HEK293 (cell line): ENCODE data around the gene CSTA.

Experiments
- CTCF ChIA-PET: fragments of 350-600 bp; formaldehyde crosslinking; extraction: SDS; loops from one replicate; lab custom pipeline; 2021; ENCODE audit warnings: antibody characterized with exemption; lab: Yijun Ruan, JAX
- POLR2A ChIA-PET: fragments of 300-600 bp; formaldehyde crosslinking; extraction: SDS; loops from one replicate; lab custom pipeline; 2020; ENCODE audit warnings: antibody characterized with exemption, inconsistent platforms; lab: Yijun Ruan, JAX
- H3K27ac ChIP-seq: fragments of 200-500 bp; sonication (Bioruptor generic); 2 replicates; pipeline ENCODE4 v1.5.1; 2014; ENCODE audit warnings: low read depth, low read length, control low read depth, inconsistent platforms; ENCODE audit errors: extremely low read depth
- H3K36me3 ChIP-seq, 2 experiments: fragments of 200-500 bp in 1 of 2; sonication (Bioruptor generic) in 1 of 2; 1 replicate in 1 of 2; 2 replicates in 1 of 2; pipeline ENCODE4 v1.5.1; 2014 to 2017; ENCODE audit warnings: inconsistent platforms in 2 of 2, low read length in 2 of 2; ENCODE audit not compliant: control insufficient read depth in 2 of 2, insufficient read depth in 1 of 2
- H3K4me1 ChIP-seq: fragments of 200-500 bp; sonication (Bioruptor generic); 2 replicates; pipeline ENCODE4 v1.5.1; 2014; ENCODE audit warnings: mild to moderate bottlenecking, low read length, inconsistent platforms; ENCODE audit not compliant: control insufficient read depth, insufficient read depth
- H3K4me3 ChIP-seq: 2 replicates; pipeline ENCODE4 v1.5.1; 2011; ENCODE audit warnings: low read depth, mild to moderate bottlenecking, control low read depth, low read length, moderate library complexity
- H3K9me3 ChIP-seq: fragments of 200-500 bp; sonication (Bioruptor generic); 2 replicates; pipeline ENCODE4 v1.5.1; 2014; ENCODE audit warnings: low read depth, low read length, inconsistent platforms; ENCODE audit not compliant: control insufficient read depth, insufficient read depth
- KLF8 ChIP-seq: fragments of 450-650 bp; formaldehyde crosslinking; IDR thresholded peaks from 2 replicates; pipeline ENCODE4 v1.5.1; 2016; ENCODE audit warnings: missing biosample characterization, missing genetic modification characterization
- RBAK ChIP-seq: fragments of 450-650 bp; formaldehyde crosslinking; IDR thresholded peaks from 2 replicates; pipeline ENCODE4 v1.5.1; 2016; ENCODE audit warnings: missing biosample characterization, missing genetic modification characterization
- SP2 ChIP-seq: fragments of 450-650 bp; formaldehyde crosslinking; IDR thresholded peaks from 2 replicates; pipeline ENCODE4 v1.5.1; 2016; ENCODE audit warnings: missing biosample characterization, missing genetic modification characterization
- TCF7L2 ChIP-seq: IDR thresholded peaks from 2 replicates; pipeline ENCODE4 v1.6.1; 2011; ENCODE audit warnings: low read depth, mild to moderate bottlenecking, inconsistent platforms, low read length, moderate library complexity, borderline replicate concordance
- ZBTB20 ChIP-seq: fragments of 450-650 bp; formaldehyde crosslinking; IDR thresholded peaks from 2 replicates; pipeline ENCODE4 v1.5.1; 2016; ENCODE audit warnings: missing biosample characterization, missing genetic modification characterization
- ZEB2 ChIP-seq: fragments of 450-650 bp; formaldehyde crosslinking; IDR thresholded peaks from 2 replicates; pipeline ENCODE4 v1.5.1; 2016; ENCODE audit warnings: missing biosample characterization, missing genetic modification characterization
- ZFHX2 ChIP-seq: fragments of 450-650 bp; formaldehyde crosslinking; conservative IDR thresholded peaks from 2 replicates; pipeline ENCODE4 v1.5.1; 2016; ENCODE audit warnings: missing biosample characterization, missing genetic modification characterization
- ZNF114 ChIP-seq: fragments of 450-650 bp; formaldehyde crosslinking; IDR thresholded peaks from 2 replicates; pipeline ENCODE4 v1.5.0; 2017; ENCODE audit warnings: missing biosample characterization, missing genetic modification characterization
- ZNF174 ChIP-seq: fragments of 450-650 bp; formaldehyde crosslinking; IDR thresholded peaks from 2 replicates; pipeline ENCODE4 v1.5.0; 2017; ENCODE audit warnings: missing biosample characterization, mild to moderate bottlenecking, missing genetic modification characterization
- ZNF175 ChIP-seq: fragments of 450-650 bp; formaldehyde crosslinking; IDR thresholded peaks from 2 replicates; pipeline ENCODE4 v1.5.1; 2016; ENCODE audit warnings: missing biosample characterization, missing genetic modification characterization
- ZNF404 ChIP-seq: fragments of 450-650 bp; formaldehyde crosslinking; IDR thresholded peaks from 2 replicates; pipeline ENCODE4 v1.5.1; 2017; ENCODE audit warnings: missing biosample characterization, missing genetic modification characterization
- ZNF501 ChIP-seq: fragments of 450-650 bp; formaldehyde crosslinking; IDR thresholded peaks from 2 replicates; pipeline ENCODE4 v1.5.1; 2016; ENCODE audit warnings: missing biosample characterization, missing genetic modification characterization
- ZNF571 ChIP-seq: fragments of 450-650 bp; formaldehyde crosslinking; IDR thresholded peaks from 2 replicates; pipeline ENCODE4 v1.5.0; 2017; ENCODE audit warnings: missing biosample characterization, missing genetic modification characterization
- ZNF624 ChIP-seq: fragments of 450-650 bp; formaldehyde crosslinking; IDR thresholded peaks from 2 replicates; pipeline ENCODE4 v1.5.1; 2017; ENCODE audit warnings: missing biosample characterization, missing genetic modification characterization
- ZNF791 ChIP-seq: fragments of 450-650 bp; formaldehyde crosslinking; IDR thresholded peaks from 2 replicates; pipeline ENCODE4 v1.5.1; 2016; ENCODE audit warnings: missing biosample characterization, missing genetic modification characterization
- ZSCAN23 ChIP-seq: fragments of 450-650 bp; formaldehyde crosslinking; IDR thresholded peaks from 2 replicates; pipeline ENCODE4 v1.5.1; 2016; ENCODE audit warnings: missing biosample characterization, missing genetic modification characterization
- TF ChIP-seq, protein P1 (sequence below): fragments of 450-650 bp; formaldehyde crosslinking; IDR thresholded peaks from 2 replicates; pipeline ENCODE4 v1.5.1; 2017; ENCODE audit warnings: missing biosample characterization, missing genetic modification characterization
- TF ChIP-seq, protein P2 (sequence below): fragments of 450-650 bp; formaldehyde crosslinking; IDR thresholded peaks from 2 replicates; pipeline ENCODE4 v1.5.1; 2016; ENCODE audit warnings: missing biosample characterization, missing genetic modification characterization
- TF ChIP-seq, protein P3 (sequence below): fragments of 450-650 bp; formaldehyde crosslinking; IDR thresholded peaks from 2 replicates; pipeline ENCODE4 v1.5.1; 2016; ENCODE audit warnings: missing biosample characterization, missing genetic modification characterization
- TF ChIP-seq, protein P4 (sequence below): fragments of 450-650 bp; formaldehyde crosslinking; IDR thresholded peaks from 2 replicates; pipeline ENCODE4 v1.5.1; 2016; ENCODE audit warnings: missing biosample characterization, missing genetic modification characterization
- TF ChIP-seq, protein P5 (sequence below): IDR thresholded peaks from 2 replicates; pipeline ENCODE4 v1.6.1; 2011; ENCODE audit warnings: mild to moderate bottlenecking, low read depth, low read length, borderline replicate concordance
- TF ChIP-seq, protein P6 (sequence below): fragments of 450-650 bp; formaldehyde crosslinking; IDR thresholded peaks from 2 replicates; pipeline ENCODE4 v1.5.1; 2017; ENCODE audit warnings: missing biosample characterization, missing genetic modification characterization

CSTA gene

DNA sequence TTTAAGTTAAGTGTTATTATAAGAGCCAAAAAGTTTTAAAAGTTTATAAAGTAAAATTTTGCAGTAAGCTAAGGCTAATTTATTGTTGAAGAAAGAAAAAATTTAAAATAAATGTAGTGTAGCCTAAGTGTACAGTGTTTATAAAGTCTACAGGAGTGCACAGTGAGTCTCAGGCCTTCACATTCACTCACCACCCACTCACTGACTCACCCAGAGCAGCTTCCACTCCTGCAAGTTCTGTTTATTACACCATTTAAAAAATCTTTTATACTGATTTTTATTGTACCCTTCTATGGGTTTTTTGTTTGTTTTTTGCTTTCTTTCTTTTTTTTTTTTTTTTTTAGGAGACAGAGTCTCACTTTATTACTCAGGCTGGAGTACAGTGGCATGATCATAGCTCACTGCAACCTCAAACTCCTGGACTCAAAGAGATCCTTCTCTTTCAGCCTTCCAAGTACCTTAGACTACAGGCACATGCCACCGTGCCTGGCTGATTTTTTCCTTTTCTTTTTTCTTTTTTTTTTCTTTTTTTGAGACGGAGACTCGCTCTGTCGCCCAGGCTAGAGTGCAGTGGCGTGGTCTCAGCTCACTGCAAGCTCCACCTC lies 25.9 kb downstream of the CSTA start:
- H3K36me3 ChIP-seq = no peaks in the 10 kb centered on the region
- CTCF ChIA-PET = interaction anchor here (0.6 to 0.7 kb wide), 4 partner anchors 46 to 1612 kb away, joined by 3 to 4 read pairs (median 3); no protein-coding TSS in a partner anchor
- no peaks in the 10 kb centered on the region for H3K9me3 ChIP-seq
- H3K27ac ChIP-seq = no peak overlapping the region
- no peak overlapping the region for H3K4me3 ChIP-seq
- no peaks in the 10 kb centered on the region for H3K4me1 ChIP-seq
- POLR2A ChIA-PET = interaction anchor here (0.7 kb wide), 1 partner anchor 970 kb away, joined by 3 read pairs; no protein-coding TSS in a partner anchor
- 0 out of 2 replicates have a peak, but pooled peaks have one; percentile 17 for TF ChIP-seq ZFHX2 (tag by site-specific recombination)
- TF ChIP-seq, protein P1, sequence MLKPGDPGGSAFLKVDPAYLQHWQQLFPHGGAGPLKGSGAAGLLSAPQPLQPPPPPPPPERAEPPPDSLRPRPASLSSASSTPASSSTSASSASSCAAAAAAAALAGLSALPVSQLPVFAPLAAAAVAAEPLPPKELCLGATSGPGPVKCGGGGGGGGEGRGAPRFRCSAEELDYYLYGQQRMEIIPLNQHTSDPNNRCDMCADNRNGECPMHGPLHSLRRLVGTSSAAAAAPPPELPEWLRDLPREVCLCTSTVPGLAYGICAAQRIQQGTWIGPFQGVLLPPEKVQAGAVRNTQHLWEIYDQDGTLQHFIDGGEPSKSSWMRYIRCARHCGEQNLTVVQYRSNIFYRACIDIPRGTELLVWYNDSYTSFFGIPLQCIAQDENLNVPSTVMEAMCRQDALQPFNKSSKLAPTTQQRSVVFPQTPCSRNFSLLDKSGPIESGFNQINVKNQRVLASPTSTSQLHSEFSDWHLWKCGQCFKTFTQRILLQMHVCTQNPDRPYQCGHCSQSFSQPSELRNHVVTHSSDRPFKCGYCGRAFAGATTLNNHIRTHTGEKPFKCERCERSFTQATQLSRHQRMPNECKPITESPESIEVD (tag by site-specific recombination) = no peak

DNA sequence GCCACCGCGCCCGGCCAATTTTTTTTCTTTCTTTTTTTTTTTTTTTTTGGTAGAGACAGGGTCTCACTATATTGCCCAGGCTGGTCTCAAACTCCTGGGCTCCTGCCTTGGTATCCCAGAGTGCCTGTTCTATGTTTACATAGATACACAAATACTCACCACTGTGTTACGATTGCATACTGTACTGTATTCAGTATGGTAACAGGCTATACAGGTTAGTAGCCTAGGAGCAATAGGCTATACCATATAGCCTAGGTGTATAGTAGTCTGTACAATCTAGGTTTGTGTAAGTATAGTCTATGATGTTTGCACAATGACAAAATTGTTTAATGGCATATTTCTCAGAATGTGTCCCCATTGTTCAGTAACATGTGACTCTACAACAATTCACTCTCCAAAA lies 26.6 kb downstream of the CSTA start:
- no peak overlapping the region for H3K27ac ChIP-seq

DNA sequence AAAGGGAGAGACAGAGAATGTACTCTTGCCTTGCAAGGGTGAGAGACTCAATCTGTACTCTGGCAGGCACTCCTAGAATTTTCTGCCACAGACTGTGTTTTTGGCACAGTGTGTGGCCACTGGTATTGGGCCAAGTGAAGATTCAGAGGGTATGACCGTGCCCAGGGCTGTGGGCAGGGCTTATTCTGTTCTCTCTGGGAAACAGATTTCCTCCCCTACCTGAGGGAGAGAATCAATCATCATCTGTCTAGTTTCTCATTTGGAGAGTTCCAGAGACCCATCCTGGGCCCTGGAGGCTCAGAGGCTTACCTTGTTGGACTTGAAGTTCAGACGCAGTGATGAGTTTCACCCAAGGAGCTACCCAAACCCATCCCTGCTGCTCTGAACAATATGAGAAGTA lies 28.2 kb downstream of the CSTA start:
- Histone ChIP-seq H3K4me1 (no peaks in the 10 kb centered on the region), H3K4me3 (no peak overlapping the region), H3K27ac (no peak overlapping the region), H3K9me3 (no peaks in the 10 kb centered on the region), H3K36me3 (peaks cover 0 to 4% of the 10 kb centered on the region in 2 experiments; a peak in 1 of 3 replicates)
- ChIA-PET CTCF (no interaction called here), POLR2A (no interaction called here)
- TF ChIP-seq ZBTB20 (no peak), ZEB2 (no peak), ZNF791 (tag by site-specific recombination) (no peak), SP2 (tag by site-specific recombination) (no peak), ZFHX2 (tag by site-specific recombination) (no peak)
- TF ChIP-seq, protein P2, sequence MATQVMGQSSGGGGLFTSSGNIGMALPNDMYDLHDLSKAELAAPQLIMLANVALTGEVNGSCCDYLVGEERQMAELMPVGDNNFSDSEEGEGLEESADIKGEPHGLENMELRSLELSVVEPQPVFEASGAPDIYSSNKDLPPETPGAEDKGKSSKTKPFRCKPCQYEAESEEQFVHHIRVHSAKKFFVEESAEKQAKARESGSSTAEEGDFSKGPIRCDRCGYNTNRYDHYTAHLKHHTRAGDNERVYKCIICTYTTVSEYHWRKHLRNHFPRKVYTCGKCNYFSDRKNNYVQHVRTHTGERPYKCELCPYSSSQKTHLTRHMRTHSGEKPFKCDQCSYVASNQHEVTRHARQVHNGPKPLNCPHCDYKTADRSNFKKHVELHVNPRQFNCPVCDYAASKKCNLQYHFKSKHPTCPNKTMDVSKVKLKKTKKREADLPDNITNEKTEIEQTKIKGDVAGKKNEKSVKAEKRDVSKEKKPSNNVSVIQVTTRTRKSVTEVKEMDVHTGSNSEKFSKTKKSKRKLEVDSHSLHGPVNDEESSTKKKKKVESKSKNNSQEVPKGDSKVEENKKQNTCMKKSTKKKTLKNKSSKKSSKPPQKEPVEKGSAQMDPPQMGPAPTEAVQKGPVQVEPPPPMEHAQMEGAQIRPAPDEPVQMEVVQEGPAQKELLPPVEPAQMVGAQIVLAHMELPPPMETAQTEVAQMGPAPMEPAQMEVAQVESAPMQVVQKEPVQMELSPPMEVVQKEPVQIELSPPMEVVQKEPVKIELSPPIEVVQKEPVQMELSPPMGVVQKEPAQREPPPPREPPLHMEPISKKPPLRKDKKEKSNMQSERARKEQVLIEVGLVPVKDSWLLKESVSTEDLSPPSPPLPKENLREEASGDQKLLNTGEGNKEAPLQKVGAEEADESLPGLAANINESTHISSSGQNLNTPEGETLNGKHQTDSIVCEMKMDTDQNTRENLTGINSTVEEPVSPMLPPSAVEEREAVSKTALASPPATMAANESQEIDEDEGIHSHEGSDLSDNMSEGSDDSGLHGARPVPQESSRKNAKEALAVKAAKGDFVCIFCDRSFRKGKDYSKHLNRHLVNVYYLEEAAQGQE (tag by site-specific recombination) = no peak
- TF ChIP-seq, protein P3, sequence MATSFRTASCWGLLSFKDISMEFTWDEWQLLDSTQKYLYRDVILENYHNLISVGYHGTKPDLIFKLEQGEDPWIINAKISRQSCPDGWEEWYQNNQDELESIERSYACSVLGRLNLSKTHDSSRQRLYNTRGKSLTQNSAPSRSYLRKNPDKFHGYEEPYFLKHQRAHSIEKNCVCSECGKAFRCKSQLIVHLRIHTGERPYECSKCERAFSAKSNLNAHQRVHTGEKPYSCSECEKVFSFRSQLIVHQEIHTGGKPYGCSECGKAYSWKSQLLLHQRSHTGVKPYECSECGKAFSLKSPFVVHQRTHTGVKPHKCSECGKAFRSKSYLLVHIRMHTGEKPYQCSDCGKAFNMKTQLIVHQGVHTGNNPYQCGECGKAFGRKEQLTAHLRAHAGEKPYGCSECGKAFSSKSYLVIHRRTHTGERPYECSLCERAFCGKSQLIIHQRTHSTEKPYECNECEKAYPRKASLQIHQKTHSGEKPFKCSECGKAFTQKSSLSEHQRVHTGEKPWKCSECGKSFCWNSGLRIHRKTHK (tag by site-specific recombination) = no peak
- TF ChIP-seq, protein P4, sequence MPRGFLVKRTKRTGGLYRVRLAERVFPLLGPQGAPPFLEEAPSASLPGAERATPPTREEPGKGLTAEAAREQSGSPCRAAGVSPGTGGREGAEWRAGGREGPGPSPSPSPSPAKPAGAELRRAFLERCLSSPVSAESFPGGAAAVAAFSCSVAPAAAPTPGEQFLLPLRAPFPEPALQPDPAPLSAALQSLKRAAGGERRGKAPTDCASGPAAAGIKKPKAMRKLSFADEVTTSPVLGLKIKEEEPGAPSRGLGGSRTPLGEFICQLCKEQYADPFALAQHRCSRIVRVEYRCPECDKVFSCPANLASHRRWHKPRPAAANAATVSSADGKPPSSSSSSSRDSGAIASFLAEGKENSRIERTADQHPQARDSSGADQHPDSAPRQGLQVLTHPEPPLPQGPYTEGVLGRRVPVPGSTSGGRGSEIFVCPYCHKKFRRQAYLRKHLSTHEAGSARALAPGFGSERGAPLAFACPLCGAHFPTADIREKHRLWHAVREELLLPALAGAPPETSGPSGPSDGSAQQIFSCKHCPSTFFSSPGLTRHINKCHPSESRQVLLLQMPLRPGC (tag by site-specific recombination) = no peak
- TF ChIP-seq, protein P5, sequence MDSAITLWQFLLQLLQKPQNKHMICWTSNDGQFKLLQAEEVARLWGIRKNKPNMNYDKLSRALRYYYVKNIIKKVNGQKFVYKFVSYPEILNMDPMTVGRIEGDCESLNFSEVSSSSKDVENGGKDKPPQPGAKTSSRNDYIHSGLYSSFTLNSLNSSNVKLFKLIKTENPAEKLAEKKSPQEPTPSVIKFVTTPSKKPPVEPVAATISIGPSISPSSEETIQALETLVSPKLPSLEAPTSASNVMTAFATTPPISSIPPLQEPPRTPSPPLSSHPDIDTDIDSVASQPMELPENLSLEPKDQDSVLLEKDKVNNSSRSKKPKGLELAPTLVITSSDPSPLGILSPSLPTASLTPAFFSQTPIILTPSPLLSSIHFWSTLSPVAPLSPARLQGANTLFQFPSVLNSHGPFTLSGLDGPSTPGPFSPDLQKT = no peak

More for the DNA sequence above, 26.6 kb downstream of the CSTA start:
- TF ChIP-seq ZNF404 (tag by site-specific recombination) (no peak), ZNF501 (no peak), ZNF174 (tag by site-specific recombination) (no peak), TCF7L2 (no peak), ZNF624 (tag by site-specific recombination) (no peak), ZNF571 (no peak), RBAK (tag by site-specific recombination) (no peak), KLF8 (tag by site-specific recombination) (no peak), ZSCAN23 (tag by site-specific recombination) (no peak), ZNF175 (tag by site-specific recombination) (no peak), ZNF114 (no peak)
- TF ChIP-seq, protein P6, sequence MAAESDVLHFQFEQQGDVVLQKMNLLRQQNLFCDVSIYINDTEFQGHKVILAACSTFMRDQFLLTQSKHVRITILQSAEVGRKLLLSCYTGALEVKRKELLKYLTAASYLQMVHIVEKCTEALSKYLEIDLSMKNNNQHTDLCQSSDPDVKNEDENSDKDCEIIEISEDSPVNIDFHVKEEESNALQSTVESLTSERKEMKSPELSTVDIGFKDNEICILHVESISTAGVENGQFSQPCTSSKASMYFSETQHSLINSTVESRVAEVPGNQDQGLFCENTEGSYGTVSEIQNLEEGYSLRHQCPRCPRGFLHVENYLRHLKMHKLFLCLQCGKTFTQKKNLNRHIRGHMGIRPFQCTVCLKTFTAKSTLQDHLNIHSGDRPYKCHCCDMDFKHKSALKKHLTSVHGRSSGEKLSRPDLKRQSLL (tag by site-specific recombination) = no peak
- TF ChIP-seq, all 188 proteins: peak for 0
- no peak overlapping the region for H3K4me3 ChIP-seq
- H3K36me3 ChIP-seq = no peaks in the 10 kb centered on the region
- ChIA-PET CTCF (interaction anchor here (0.6 kb wide), 1 partner anchor 46 kb away, joined by 3 read pairs; no protein-coding TSS in a partner anchor), POLR2A (no interaction called here)
- no peaks in the 10 kb centered on the region for H3K9me3 ChIP-seq
- no peaks in the 10 kb centered on the region for H3K4me1 ChIP-seq
